Sigmoid colon (tissue), 7 donors: ENCODE data around the gene STK24. TPM values are rescaled to one million over a fixed set of nuclear protein-coding genes. Genes with fewer than 3 reads are reported as not detected.

Experiments
- DNase-seq: peaks from one replicate; pipeline ENCODE4 v3.0.0-alpha.2; 2019
- H3K27ac ChIP-seq, 4 donors: fragments of 200-600 bp; sonication (generic); one replicate each; pipeline ENCODE4 v1.5.1; 2016 to 2019; ENCODE audit warnings: mild to moderate bottlenecking in 1 of 4
- H3K27me3 ChIP-seq, 3 donors: fragments of 200-600 bp; sonication (generic); one replicate each; pipeline ENCODE4 v1.5.1; 2019; ENCODE audit warnings: mild to moderate bottlenecking in 1 of 3
- H3K36me3 ChIP-seq, 4 donors: fragments of 200-600 bp; sonication (generic); one replicate each; pipeline ENCODE4 v1.5.1; 2016 to 2019
- H3K4me1 ChIP-seq, 4 donors: fragments of 200-600 bp; sonication (generic); one replicate each; pipeline ENCODE4 v1.5.1; 2017 to 2019
- H3K4me3 ChIP-seq, 4 donors: fragments of 200-600 bp; sonication (generic); one replicate each; pipeline ENCODE4 v1.5.1; 2017 to 2019; ENCODE audit warnings: mild to moderate bottlenecking in 2 of 4, moderate library complexity in 1 of 4
- H3K9me3 ChIP-seq, 4 donors: fragments of 200-600 bp in 3 of 4; sonication (generic) in 3 of 4; one replicate each; pipeline versions ENCODE4 v1.5.1 to v1.6.1; 2013 to 2019
- EP300 ChIP-seq, 4 donors: sonication (generic); formaldehyde crosslinking; IDR thresholded peaks; one replicate each; pipeline ENCODE4 v1.6.1; 2017; ENCODE audit warnings: antibody characterized with exemption in 4 of 4
- POLR2A ChIP-seq, 2 donors: fragments of 450-650 bp; IDR thresholded peaks; one replicate each; pipeline ENCODE4 v1.6.1; 2016; ENCODE audit warnings: antibody characterized with exemption in 2 of 2, mild to moderate bottlenecking in 2 of 2, moderate library complexity in 2 of 2
- POLR2AphosphoS5 ChIP-seq, 4 donors: sonication (generic); formaldehyde crosslinking; IDR thresholded peaks; one replicate each; pipeline ENCODE4 v1.6.1; 2017; ENCODE audit warnings: antibody characterized with exemption in 4 of 4
- WGBS, 2 donors: extraction: QIAGEN DNeasy Blood & Tissue Kit; methylation state at CpG; one replicate each; pipeline ENCODE4 v1.1.7; 2013; 5-methylcytosine and 5-hydroxymethylcytosine counted together
- intact Hi-C: fragments of 100-400 bp; cut with DNase I; formaldehyde crosslinking; loops from one replicate; pipeline ENCODE4 v1.15.1; 2023
- polyA plus RNA-seq, 3 donors: library from polyadenylated mRNA; stranded (reverse); fragments of 200-250 nt; gene quantifications; one replicate each; pipeline ENCODE4 v1.2.3, GENCODE V29; 2013
- total RNA-seq, 4 donors: library from RNA; depleted of rRNA; stranded (reverse); fragments of >200 nt; gene quantifications; one replicate each; pipeline ENCODE4 v1.1.0, GENCODE V29; 2016
- TF ChIP-seq, protein P1 (sequence below), 4 experiments: fragments of 450-650 bp in 3 of 4; fragments of 200-600 bp in 1 of 4; IDR thresholded peaks; one replicate each; pipeline ENCODE4 v1.5.1; 2016 to 2019; ENCODE audit warnings: antibody characterized with exemption in 4 of 4, mild to moderate bottlenecking in 3 of 4, moderate library complexity in 2 of 4
- donor health status: healthy with polysubstance abuse.
- donor health status: Bipolar disorder and iron deficiency.
- donor health status: healthy.

The STK24 gene
- total and polyA plus RNA-seq, 7 donors: 59.7 to 200 (median 78.9) TPM

GRCh38 chr13:98396071-98396710 lies 180.7 kb downstream of the STK24 start:
- Histone ChIP-seq H3K27me3 (no peaks in the 10 kb centered on the region), H3K4me1 (peaks cover 0 to 11% (median 4%) of the 10 kb centered on the region in 4 donors), H3K27ac (no peak overlapping the region), H3K9me3 (no peaks in the 10 kb centered on the region), H3K36me3 (peaks cover 0 to 33% (median 15%) of the 10 kb centered on the region in 4 donors), H3K4me3 (no peak overlapping the region)
- intact Hi-C loops: loop anchor here (2.0 to 10.0 kb wide), 2 partner anchors 253 to 361 kb away; partner anchors contain the start of gene FARP1
- DNase-seq: no peak
- WGBS, 2 donors: 89 to 90% methylated on average over 16 of the region's 16 CpGs
- no peak for TF ChIP-seq POLR2AphosphoS5 (IDR thresholded peaks at IDR 0.05)
- TF ChIP-seq POLR2A (IDR thresholded peaks at IDR 0.05): no peak
- no peak for TF ChIP-seq EP300 (IDR thresholded peaks at IDR 0.05)
- TF ChIP-seq, protein P1, sequence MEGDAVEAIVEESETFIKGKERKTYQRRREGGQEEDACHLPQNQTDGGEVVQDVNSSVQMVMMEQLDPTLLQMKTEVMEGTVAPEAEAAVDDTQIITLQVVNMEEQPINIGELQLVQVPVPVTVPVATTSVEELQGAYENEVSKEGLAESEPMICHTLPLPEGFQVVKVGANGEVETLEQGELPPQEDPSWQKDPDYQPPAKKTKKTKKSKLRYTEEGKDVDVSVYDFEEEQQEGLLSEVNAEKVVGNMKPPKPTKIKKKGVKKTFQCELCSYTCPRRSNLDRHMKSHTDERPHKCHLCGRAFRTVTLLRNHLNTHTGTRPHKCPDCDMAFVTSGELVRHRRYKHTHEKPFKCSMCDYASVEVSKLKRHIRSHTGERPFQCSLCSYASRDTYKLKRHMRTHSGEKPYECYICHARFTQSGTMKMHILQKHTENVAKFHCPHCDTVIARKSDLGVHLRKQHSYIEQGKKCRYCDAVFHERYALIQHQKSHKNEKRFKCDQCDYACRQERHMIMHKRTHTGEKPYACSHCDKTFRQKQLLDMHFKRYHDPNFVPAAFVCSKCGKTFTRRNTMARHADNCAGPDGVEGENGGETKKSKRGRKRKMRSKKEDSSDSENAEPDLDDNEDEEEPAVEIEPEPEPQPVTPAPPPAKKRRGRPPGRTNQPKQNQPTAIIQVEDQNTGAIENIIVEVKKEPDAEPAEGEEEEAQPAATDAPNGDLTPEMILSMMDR (IDR thresholded peaks at IDR 0.05): no peak

Other genes with a start within 250 kb of the STK24 start
- under 1 TPM in 2 of 4 donors, not detected in 2; under 0.01 to 0.83 TPM for gene SLC15A1, start 175.6 kb upstream of the STK24 start, total RNA-seq
- gene SLC15A1, start 175.6 kb upstream of the STK24 start, polyA plus RNA-seq: 10 to 100 TPM in 1 of 3 donors, 1 to 10 TPM in 2; 2.1 to 11.1 (median 4.2) TPM